Heart right ventricle (tissue), 16 donors: ENCODE measurements around the gene LGR5. TPM values are rescaled to one million over a fixed set of nuclear protein-coding genes. Genes with fewer than 3 reads are reported as not detected.

Experiments used
- ATAC-seq, 8 donors: fragments of 200-7000 bp; cut with Tn5 transposase; one replicate each; pipeline ENCODE4 v1.9.1; 2020; ENCODE audit warnings: mild to moderate bottlenecking in 8 of 8, moderate library complexity in 8 of 8, moderate number of reproducible peaks in 1 of 8
- DNase-seq, 2 donors: peaks; one replicate each; pipeline ENCODE4 v3.0.0-alpha.2; 2020
- H3K27ac ChIP-seq, 10 donors: fragments of 200-600 bp; sonication (generic) in 2 of 10; one replicate each; pipeline versions ENCODE4 v1.5.0 to v1.8.0; 2020 to 2022; ENCODE audit warnings: mild to moderate bottlenecking in 3 of 10
- H3K27me3 ChIP-seq, 7 donors: fragments of 200-600 bp; one replicate each; pipeline ENCODE4 v1.8.0; 2021 to 2022; ENCODE audit warnings: mild to moderate bottlenecking in 2 of 7
- H3K36me3 ChIP-seq, 9 donors: fragments of 200-600 bp; sonication (generic) in 1 of 9; one replicate each; pipeline versions ENCODE4 v1.5.0 to v1.8.0; 2020 to 2022; ENCODE audit warnings: mild to moderate bottlenecking in 2 of 9
- H3K4me1 ChIP-seq, 9 donors: fragments of 200-600 bp; sonication (generic) in 1 of 9; one replicate each; pipeline versions ENCODE4 v1.5.0 to v1.8.0; 2020 to 2022; ENCODE audit warnings: mild to moderate bottlenecking in 4 of 9
- H3K4me3 ChIP-seq, 10 donors: fragments of 200-600 bp; sonication (generic) in 2 of 10; one replicate each; pipeline versions ENCODE4 v1.5.0 to v1.8.0; 2020 to 2022; ENCODE audit warnings: mild to moderate bottlenecking in 7 of 10, moderate library complexity in 2 of 10
- H3K9me3 ChIP-seq, 11 donors: fragments of 200-600 bp in 10 of 11; sonication (generic) in 2 of 11; one replicate each; pipeline versions ENCODE4 v1.5.0 to v1.8.0; 2013 to 2022; ENCODE audit warnings: mild to moderate bottlenecking in 2 of 11, control low read depth in 1 of 11, moderate library complexity in 1 of 11
- CTCF ChIP-seq, 9 donors: fragments of 200-600 bp; sonication (generic) in 2 of 9; IDR thresholded peaks; one replicate each; pipeline versions ENCODE4 v1.5.0 to v1.8.0; 2021 to 2022; ENCODE audit warnings: antibody characterized with exemption in 9 of 9, mild to moderate bottlenecking in 5 of 9, moderate library complexity in 1 of 9
- WGBS, 2 donors: extraction: QIAGEN DNeasy Blood & Tissue Kit; methylation state at CpG; one replicate each; pipeline ENCODE4 v1.1.7; 2013; ENCODE audit warnings: inconsistent platforms in 1 of 2; 5-methylcytosine and 5-hydroxymethylcytosine counted together
- intact Hi-C, 10 donors: fragments of 100-400 bp; cut with DNase I; formaldehyde crosslinking; loops; one replicate each; pipeline versions ENCODE4 v1.11.1 to v1.14.2; 2022
- polyA plus RNA-seq, 2 donors: library from polyadenylated mRNA; stranded (reverse); fragments of 200-250 nt; gene quantifications; one replicate each; pipeline ENCODE4 v1.2.3, GENCODE V29; 2013
- total RNA-seq, 10 donors: library from RNA; stranded (reverse); fragmentation: NEBNext Ultra II Directional in 3 of 10; extraction: Animal tissue kit (Norgen Biotek cat#: 25700) in 3 of 10; gene quantifications; one replicate each; pipeline versions ENCODE4 v1.2.1 to v1.2.4, GENCODE V29; 2021 to 2023
- donor health status: Arrhythmogenic right ventricular cardiomyopathy.
- donor health status: ischemic (EF 13 %, LVEDD 7.1; RV severe dilation, severe dysfunction).
- donor health status: healthy with polysubstance abuse.
- donor health status: DM: no; HTN: yes; CAD: no.
- donor health status: DM: no; HTN: no; CAD: no.
- donor health status: ischemic (EF 25% LVEDD 6.9; RV normal size, moderate dysfunction).
- donor health status: ischemic (EF 25% LVEDD 5.7; RV mildly dilated, moderate dysfunction).
- donor health status: healthy.
- donor health status: DM: yes; HTN: yes; CAD: no.
- donor health status: Ischemic cardiomyopathy.
- donor health status: ischemic (EF 35%, LVEDD 5.7; RV mildly dilated, moderate dysfunction).
- donor health status: nonischemic (EF 11% LVEDD 7.7; RV severe dilation, severe dysfunction).
- donor health status: DM: yes; HTN: yes; CAD: no.
- donor health status: PGD.
- donor health status: ischemic (EF 29% LVEDD 5.4; RV normal size, mild dysfunction).
- donor health status: nonischemic (EF 23%, LVEDD 6.1; RV moderate dilation, normal function).

The LGR5 gene
- total and polyA plus RNA-seq, 12 donors = 0.06 to 0.37 (median 0.07) TPM; not detected in 9

- Histone ChIP-seq H3K4me1 (peaks cover 0 to 26% (median 14%) of the 10 kb centered on the region in 9 donors), H3K27me3 (peaks cover 10 to 99% (median 59%) of the 10 kb centered on the region in 7 donors), H3K27ac (no peak overlapping the region), H3K36me3 (no peaks in the 10 kb centered on the region), H3K9me3 (peaks cover 0 to under 1% (median 0%) of the 10 kb centered on the region in 11 donors), H3K4me3 (no peak overlapping the region)
- ATAC-seq = no peak
- no peak for TF ChIP-seq CTCF (IDR thresholded peaks at IDR 0.05)
- intact Hi-C loops = no loop called here
- 74 to 81% methylated on average over 1 of the region's 1 CpG for WGBS, 2 donors
- DNase-seq = no peak
Measured at GRCh38 chr12:71442567-71442931, 3.0 kb downstream of the LGR5 start.

- TF ChIP-seq CTCF (IDR thresholded peaks at IDR 0.05) = no peak
- Histone ChIP-seq H3K27ac (no peak overlapping the region), H3K4me3 (no peak overlapping the region), H3K36me3 (no peaks in the 10 kb centered on the region), H3K4me1 (peaks cover 0 to 10% (median 6%) of the 10 kb centered on the region in 9 donors), H3K9me3 (no peaks in the 10 kb centered on the region), H3K27me3 (peaks cover 10 to 85% (median 33%) of the 10 kb centered on the region in 7 donors)
- intact Hi-C loops = no loop called here
- ATAC-seq (no peak), DNase-seq (no peak)
- WGBS, 2 donors = 59 to 72% methylated on average over 1 of the region's 1 CpG
Measured at GRCh38 chr12:71445071-71445470, 5.5 kb downstream of the LGR5 start.

DNA sequence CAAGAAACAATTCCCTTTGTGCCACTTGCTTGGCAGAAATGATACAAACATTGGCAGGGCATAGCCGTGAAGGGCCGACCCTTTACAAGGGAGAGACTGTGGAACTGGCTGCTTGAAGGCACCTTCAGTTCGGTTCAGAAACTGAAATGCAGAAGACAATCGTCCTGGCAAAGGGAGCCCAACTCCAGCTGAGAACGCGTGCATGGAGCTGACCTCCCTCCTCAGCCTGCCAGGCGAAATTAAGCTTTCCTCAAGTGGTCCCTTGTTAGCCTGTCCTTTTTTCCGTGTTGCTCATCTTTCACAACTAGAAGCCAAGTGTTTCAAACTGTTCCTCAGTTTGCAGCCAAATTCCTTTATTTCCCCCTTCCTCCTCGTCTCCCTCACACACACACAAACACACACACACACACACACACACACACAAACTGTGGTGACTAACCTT lies 8.1 kb downstream of the LGR5 start:
- no peak overlapping the region for H3K27ac ChIP-seq
- H3K9me3 ChIP-seq = no peaks in the 10 kb centered on the region
- 57% methylated on average over 9 of the region's 9 CpGs for WGBS, 2 donors
- no peaks in the 10 kb centered on the region for H3K36me3 ChIP-seq
- no peak for TF ChIP-seq CTCF (IDR thresholded peaks at IDR 0.05)
- peaks cover 0 to 66% (median 20%) of the 10 kb centered on the region in 7 donors for H3K27me3 ChIP-seq
- ATAC-seq (no peak), DNase-seq (no peak)
- intact Hi-C loops = no loop called here
- H3K4me1 ChIP-seq = no peaks in the 10 kb centered on the region
- H3K4me3 ChIP-seq = no peak overlapping the region

GRCh38 chr12:71448150-71448581 lies 8.6 kb downstream of the LGR5 start:
- H3K4me3 ChIP-seq = no peak overlapping the region
- intact Hi-C loops = no loop called here
- ATAC-seq (no peak), DNase-seq (no peak)
- H3K36me3 ChIP-seq = no peaks in the 10 kb centered on the region
- no peaks in the 10 kb centered on the region for H3K4me1 ChIP-seq
- H3K9me3 ChIP-seq = no peaks in the 10 kb centered on the region
- 85 to 91% methylated on average over 3 of the region's 3 CpGs for WGBS, 2 donors
- H3K27me3 ChIP-seq = peaks cover 0 to 65% (median 22%) of the 10 kb centered on the region in 7 donors
- TF ChIP-seq CTCF (IDR thresholded peaks at IDR 0.05) = no peak
- no peak overlapping the region for H3K27ac ChIP-seq
